ENCODE measurements around the gene RBM47. TPM values are rescaled to one million over a fixed set of nuclear protein-coding genes. Genes with fewer than 3 reads are reported as not detected.
"Not testable (repeated sequence)": the region's sequence is repeated elsewhere in the genome, so short reads cannot be mapped to it uniquely, and the experiment has no call there.

RBM47 gene
- total RNA-seq, 1 donor from 2014 or later = 21.0 TPM

- intact Hi-C loops (cut with DNase I); DNase-seq (ENCODE audit: low spot score); ATAC-seq: not testable (repeated sequence)
Observed at GRCh38 chr4:40435306-40435705, 194.4 kb downstream of the RBM47 start.

DNA sequence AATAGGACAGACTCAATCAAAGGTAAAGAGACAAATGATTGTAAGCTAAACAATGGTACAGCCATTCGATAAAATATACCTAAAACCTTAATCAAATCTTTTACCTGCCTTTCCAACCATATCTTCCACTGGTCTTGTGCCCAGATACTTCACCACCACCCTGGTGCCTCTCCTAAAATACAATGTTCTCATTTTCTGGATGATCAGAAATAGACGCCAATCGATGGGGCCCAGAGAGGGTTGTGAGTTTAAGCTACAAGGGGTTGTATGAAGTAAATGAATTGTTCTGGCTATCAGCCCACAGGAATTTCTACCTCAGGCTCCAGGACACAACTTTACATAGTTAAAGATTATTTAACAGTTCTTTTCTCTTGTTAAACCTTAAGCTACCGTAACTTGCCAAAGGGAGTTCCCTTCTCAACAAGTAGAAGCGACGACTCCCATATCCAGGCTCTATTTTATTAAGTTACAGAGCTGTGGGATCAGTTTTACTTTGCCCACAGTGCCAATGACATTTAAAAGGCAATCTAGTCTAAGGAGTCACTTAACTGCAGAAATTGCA, 195.5 kb downstream of the RBM47 start:
- DNase-seq (ENCODE audit: low spot score) (no peak), ATAC-seq (no peak)
- intact Hi-C loops (cut with DNase I) = no loop called here

GRCh38 chr4:40432504-40432903, 197.2 kb downstream of the RBM47 start:
- intact Hi-C loops (cut with DNase I) = no loop called here
- DNase-seq (ENCODE audit: low spot score) (no peak), ATAC-seq (no peak)

GRCh38 chr4:40427871-40428270, 201.8 kb downstream of the RBM47 start:
- ATAC-seq; DNase-seq (ENCODE audit: low spot score); intact Hi-C loops (cut with DNase I): not testable (repeated sequence)

DNA sequence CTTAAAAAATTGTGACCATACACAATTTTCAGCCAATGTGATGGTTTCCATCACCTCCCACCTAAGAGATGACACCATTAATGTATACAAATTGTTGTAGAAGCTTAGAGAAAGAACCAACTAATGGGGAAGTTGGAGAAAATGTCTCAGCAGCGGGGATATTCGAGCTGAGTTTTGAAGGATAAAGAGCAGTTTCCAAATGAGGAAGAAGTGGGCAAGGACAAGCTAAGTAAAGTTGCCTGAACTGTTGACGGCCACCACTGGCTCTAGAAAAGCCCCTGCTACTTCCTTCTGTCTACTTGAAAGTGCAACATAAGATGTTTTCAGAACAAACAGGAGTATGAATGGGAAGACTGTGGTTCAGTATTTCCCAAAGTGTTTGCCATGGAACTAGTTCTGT, 202.5 kb downstream of the RBM47 start:
- no peak for DNase-seq (ENCODE audit: low spot score)
- intact Hi-C loops (cut with DNase I) = no loop called here
- no peak for ATAC-seq

DNA sequence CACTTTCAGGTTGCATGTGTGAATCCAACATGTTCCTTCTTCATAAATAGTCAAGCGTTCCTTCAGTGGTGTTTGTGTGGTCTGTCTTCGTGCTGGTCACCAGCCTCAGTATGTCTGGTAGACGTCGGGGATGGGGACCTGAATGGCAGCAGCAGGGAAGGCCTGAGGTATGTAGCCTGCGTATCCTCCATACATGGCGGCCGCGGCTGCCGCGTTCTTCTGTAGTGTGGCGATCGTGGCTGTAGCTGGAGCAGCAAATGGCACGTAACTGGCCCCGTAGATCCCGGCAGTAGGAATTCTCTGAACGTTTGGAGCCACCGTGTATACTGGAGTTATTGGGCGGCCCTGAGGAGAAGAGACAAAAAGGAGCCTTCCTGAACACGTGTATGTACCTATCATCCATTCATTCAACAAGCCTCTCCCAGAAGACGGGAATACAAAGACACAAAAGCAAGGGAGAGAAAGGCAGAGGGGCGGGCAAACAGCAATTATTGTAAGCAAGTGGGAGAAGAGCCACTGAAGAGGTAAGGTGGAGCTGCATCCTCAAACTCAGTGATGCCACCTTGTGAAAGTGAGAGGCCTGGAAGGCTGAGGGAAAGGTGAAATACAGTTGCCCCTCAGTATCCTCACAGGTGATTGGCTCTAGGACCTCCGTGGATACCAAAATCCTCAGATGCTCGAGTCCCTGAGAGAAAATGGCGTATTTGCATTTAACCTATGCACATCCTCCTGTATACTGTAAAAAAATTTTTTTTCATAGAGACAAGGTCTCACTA, 203.7 kb downstream of the RBM47 start:
- ATAC-seq = no peak
- DNase-seq (ENCODE audit: low spot score) = no peak
- intact Hi-C loops (cut with DNase I) = no loop called here

DNA sequence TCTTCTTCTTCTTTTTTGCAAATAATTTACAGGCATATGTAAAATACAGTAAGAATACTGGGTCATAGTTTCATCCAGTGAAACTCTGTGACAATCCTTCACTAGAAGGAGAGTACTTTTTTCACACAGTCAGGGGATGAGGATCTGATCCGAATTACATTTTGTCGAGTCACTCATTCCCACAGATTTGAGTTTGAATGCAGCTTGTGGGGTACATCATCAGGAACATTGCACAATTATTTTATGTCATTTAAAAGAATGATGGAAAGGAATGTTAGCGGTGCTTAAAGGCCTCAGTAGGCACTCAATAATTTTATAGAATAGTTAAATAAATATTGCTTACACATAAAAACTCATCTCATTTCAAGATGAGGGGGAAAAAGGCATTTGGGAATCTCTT, 205.9 kb downstream of the RBM47 start:
- ATAC-seq (no peak), DNase-seq (ENCODE audit: low spot score) (no peak)
- intact Hi-C loops (cut with DNase I) = no loop called here

DNA sequence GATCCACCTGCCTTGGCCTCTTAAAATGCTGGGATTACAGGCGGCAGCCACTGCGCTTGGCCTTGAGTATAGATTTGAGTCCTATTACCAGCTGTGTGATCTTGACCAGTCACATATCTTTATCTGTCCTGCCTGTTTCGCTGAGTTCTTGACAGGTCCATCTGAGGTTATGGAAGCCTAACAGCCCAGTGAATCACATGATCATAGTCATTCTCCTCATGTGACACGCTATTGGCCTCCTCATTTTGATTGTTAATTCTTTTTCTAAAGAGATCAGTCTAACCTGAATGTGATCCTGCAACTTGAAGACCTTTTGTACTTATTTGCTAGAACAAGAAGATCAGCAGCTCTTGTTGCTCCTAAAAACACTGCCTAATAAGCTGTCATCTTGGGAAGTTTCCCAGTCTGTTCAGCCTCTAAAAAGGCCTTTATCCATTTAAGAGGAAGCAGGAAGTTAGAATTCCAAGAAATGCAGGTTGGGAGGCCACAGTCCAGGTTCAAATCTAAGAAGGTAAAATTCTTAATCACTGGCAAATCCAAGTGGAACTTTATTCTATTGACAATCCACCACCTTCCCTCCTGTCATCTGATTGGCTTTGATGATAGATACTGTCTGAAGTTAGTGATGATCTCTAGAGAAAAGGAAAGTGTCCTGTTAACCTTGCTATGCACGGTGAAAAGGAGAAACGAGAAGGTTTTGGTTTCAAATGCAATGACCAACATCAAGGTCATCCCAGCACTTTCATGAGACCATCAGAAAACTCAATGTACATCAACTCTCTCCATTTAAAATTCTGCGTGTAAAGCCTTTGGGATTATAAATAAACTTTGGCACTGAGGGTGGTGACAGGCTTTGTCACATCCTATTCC, 207.6 kb downstream of the RBM47 start:
- intact Hi-C loops (cut with DNase I) = no loop called here
- DNase-seq (ENCODE audit: low spot score) = no peak
- no peak for ATAC-seq

DNA sequence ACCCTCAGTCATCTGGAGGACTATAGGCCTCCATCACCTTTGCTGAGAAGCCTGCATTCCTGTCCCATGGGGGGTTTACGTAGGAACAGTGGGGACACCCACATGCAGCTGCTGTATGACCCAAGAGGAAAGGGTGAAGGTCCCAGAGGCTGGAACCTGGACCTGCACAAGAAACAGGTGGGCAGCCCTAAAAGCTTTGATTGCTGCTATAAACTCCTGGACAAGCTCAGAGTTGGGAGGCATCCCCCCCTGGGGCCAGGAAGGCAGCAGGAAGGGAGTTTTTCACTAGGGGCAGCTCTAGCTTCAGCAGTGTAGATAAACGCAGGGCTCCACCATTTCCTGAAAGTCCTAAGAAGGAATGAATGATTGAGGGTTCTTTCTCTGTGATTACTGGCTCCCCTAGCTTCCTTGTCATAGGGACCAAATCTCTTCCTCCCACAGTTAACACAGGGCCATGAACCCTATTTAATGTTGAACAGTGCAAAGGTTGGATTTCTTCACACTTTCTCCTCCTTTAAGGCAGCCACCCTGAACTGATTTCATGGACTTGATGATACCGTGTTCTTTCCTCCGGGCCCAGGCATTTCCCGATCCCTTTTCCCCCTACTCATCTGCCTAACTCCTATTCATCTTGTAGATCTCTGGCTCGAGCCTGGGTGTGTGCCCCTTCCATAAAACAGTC, 210.3 kb downstream of the RBM47 start:
- DNase-seq (ENCODE audit: low spot score) (no peak), ATAC-seq (no peak)
- intact Hi-C loops (cut with DNase I) = no loop called here

- DNase-seq (ENCODE audit: low spot score) (no peak), ATAC-seq (no peak)
- intact Hi-C loops (cut with DNase I) = no loop called here
Observed at GRCh38 chr4:40418430-40419230, 211.0 kb downstream of the RBM47 start.

GRCh38 chr4:40417941-40418340, 211.7 kb downstream of the RBM47 start:
- DNase-seq (ENCODE audit: low spot score) = no peak
- ATAC-seq = no peak
- intact Hi-C loops (cut with DNase I) = no loop called here

DNA sequence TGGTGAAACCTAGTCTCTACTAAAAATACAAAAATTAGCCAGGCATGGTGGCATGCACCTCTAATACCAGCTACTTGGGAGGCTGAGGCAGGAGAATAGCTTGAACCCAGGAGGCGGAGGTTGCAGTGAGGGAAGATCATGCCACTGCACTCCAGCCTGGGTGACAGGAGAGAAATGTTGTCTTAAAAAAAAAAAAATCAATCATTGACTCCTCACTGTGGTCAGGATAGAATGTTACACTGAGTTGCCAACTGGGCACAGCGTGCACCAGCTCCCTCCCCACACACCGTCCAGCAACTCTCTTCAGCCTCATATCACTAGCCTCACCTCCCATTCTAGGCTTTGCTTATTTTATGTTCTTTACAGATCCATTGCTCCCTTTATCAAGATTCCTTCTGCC, 215.0 kb downstream of the RBM47 start:
- intact Hi-C loops (cut with DNase I) = no loop called here
- no peak for DNase-seq (ENCODE audit: low spot score)
- ATAC-seq = no peak

DNA sequence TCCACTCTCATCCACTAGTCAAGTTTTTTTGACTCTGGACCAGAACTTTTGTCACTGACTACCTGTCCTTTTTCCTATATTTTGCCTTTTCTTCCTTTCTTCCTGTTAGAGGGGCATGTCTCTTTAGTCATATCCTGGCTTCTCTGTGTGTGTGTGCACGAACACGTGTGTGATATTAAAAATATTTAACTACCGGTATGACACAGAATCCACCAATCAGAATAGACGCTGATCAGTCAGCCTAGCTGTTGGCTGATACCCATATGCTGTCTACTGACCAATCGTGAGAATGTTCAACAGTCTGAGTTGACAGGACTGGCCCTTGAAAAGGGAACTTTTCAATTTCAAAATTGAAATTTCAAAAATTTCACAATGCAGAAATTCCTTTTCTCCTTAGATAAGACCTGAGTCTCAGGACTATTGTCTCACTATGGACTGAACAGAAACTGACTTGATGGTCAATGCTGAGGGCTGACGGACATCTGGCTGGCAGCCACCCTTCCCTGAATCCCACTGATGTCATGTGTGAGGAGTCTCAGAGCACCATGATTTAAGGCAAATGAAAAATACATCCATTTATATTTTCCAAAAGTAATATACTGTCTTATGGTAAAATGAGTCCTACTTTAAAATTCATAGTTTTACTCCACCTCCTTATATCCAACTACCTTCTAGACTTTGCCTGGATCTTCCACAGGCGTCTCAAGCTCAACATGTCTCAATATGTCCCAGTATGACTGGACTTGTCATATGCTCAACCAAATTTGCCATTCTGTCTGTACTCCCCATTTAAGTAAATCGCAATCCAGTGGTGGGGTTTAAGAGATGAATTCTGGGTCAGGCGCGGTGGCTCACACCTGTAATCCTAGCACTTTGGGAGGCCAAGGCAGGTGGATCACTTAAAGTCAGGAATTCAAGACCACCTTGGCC, 216.5 kb downstream of the RBM47 start:
- DNase-seq (ENCODE audit: low spot score) (no peak), ATAC-seq (no peak)
- intact Hi-C loops (cut with DNase I) = no loop called here

DNA sequence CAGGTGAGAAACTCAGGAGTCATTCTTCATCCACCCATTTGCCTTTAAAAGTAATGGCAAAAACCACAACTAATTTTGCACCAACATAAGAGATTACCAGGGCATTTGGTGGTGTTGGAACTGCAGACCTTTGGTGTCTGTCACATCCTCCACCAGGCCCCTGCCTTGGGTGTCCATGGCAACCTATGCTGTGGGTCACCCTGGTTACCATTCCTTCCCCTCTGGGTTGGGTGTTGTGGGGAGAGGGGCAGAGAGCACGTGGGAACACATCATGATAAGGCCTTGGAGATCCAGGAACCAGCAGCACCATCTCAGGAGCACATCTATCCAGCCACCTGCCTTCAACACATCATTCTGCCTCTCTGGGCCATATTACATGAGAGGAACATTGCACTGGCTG, 217.3 kb downstream of the RBM47 start:
- DNase-seq (ENCODE audit: low spot score) (no peak), ATAC-seq (no peak)
- intact Hi-C loops (cut with DNase I) = no loop called here

GRCh38 chr4:40409835-40410234, 219.8 kb downstream of the RBM47 start:
- no peak for DNase-seq (ENCODE audit: low spot score)
- ATAC-seq = no peak
- intact Hi-C loops (cut with DNase I) = no loop called here

- DNase-seq (ENCODE audit: low spot score); ATAC-seq; intact Hi-C loops (cut with DNase I): not testable (repeated sequence)
Observed at GRCh38 chr4:40407468-40407867, 222.2 kb downstream of the RBM47 start.

DNA sequence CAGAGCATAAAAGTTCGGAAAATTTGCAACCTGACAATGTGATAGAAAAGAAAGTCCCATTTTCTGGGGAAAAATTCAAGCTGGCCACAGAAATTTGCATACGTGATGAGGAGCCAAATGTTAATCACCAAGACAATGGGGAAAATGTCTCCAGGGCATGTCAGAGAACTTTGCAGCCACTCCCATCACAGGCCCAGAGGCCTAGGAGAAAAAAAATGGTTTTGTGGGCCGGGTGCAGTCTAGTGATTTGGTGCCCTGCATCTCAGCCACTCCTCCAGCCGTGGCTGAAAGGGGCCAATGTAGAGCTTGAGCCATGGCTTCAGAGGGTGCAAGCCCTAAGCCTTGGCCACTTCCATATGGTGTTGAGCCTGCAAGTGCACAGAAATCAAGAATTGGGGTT, 223.3 kb downstream of the RBM47 start:
- no peak for DNase-seq (ENCODE audit: low spot score)
- ATAC-seq = no peak
- intact Hi-C loops (cut with DNase I) = no loop called here

- intact Hi-C loops (cut with DNase I) = no loop called here
- DNase-seq (ENCODE audit: low spot score) (no peak), ATAC-seq (no peak)
Observed at GRCh38 chr4:40405193-40405592, 224.5 kb downstream of the RBM47 start.

All from sciatic nerve (tissue), 2 donors.